DMS53 treated with DMSO at 0.1 percent for 48 hours (cell line): ENCODE results near the gene B3GAT1.

Experiments
- DNase-seq: peaks from one replicate; lab custom pipeline; 2025; ENCODE audit not compliant: unreplicated experiment; lab: John Stamatoyannopoulos, UW

The B3GAT1 gene

DNA sequence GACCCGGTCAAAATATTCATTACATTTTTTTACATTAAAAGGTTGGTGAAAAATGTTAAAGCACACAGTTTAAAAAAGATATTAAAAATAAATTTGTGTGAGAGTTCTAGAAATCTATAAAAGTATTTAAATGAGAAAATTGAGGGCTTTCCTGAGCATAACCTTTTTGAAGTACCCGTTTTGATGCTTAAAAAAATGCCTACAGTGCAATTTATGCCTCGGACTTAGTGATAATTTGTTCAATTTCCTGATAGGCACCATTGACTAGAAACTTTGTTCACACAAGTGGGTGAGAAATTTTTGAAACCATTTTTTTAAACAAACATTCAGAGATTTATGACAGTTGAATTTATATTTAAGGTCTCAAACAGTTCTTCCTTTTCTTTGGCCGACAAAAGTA lies 29.7 kb upstream of the B3GAT1 start:
- DNase-seq, result no peak

DNA sequence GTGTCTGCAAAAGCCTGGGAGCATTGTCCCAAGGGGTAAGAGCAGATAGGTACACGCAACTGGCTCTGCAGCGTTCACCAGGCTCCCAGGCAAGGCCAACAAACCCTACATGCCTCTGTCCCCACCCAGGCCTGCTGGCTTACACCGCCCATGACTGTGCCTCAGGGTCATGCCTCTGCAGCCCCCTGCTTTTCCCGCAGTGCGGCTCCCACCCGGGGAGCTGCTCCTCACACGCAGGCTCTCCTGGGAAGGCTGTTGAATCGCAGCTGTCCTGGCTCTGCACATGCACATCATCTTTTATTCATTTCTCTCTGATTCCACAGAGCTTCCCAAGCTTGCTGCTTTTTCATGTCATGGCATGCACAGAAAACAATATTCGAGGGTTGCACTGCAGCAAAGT lies 29.2 kb upstream of the B3GAT1 start:
- DNase-seq, result no peak

DNA sequence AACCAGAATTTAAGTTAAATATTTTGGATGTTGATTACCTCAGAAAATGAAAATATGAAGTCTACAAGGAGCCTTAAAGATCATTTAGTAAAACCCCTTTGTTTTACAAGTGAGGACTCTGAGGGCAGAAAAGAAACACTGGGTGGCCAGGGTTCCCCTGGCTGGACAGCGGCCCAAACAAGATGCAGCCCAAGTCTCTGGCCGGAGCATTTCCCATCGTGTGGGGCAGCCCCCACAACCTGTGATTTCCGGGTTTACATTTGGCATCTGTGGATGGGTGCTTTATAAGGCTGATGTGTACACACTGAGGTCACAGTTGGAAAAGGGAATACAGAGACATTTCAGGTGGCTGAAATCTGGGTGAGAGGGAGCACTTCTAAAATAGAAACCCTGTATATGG lies 28.8 kb upstream of the B3GAT1 start:
- DNase-seq, result no peak

DNA sequence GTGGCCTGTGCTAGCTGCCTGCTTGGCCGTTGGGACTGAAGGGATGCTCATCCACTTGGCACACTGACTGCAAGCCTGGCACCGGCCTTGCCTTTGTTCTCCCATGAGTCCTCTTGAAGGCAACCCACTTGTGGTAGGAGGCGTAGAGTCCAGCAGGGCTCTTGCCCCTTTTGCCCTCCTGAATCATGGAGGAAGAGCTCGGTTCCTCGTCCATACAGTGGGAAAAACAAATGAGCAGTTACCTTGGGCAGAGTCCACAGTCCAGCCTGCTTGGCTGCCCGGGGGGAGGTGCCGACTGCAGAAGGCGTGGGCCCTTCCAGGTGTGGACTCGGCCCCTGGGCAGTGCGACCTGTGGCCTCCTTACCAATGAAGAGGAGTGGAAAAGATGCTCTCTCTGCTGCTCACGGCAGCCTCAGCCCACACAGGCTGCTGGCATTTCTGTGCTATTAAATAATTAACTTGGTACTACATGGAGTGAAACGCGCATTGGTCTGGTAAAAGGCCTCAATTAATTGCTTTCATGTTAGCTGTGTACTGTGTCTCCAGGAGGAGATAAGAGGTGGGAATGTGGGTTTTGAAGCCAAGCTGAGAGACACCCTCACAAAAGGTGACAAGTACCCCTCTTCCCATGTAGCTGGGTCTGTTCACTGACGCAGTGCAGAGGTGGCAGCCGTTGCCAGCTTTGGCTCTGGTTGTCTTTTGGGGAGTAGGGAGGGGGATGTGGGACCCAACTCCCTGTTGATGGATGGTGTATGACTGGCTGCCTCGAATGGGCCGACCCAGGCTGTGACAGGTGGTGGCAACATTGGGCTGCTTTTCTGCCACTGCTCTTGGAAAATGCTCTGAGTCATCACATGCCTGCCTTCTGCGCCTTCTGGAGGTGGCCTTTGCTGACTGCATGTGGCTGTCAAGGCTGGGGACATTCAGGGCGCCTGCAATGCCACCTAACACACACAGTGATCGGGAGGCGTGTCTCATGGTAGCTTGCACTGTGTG lies 26.8 kb upstream of the B3GAT1 start:
- peak; percentile 5 for DNase-seq

DNA sequence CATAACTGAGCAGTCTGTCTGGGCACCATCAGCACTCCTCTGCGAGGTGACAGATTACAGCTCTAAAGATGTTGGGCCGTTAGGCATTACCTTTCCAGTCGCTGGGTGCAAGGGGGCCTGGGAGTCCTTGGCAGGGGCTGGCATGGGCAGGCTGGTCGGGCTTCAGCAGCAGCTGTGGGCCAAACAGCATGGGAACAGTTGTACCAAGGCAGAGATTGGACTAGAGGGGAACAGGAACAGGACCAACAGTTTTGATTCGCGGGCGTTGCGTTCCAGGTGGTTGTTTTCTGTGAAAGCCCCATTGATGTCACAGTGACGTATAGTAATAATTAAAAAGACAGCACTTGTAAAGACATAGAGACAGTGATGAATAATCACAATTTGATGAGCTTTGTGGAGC lies 25.8 kb upstream of the B3GAT1 start:
- DNase-seq, result no peak

DNA sequence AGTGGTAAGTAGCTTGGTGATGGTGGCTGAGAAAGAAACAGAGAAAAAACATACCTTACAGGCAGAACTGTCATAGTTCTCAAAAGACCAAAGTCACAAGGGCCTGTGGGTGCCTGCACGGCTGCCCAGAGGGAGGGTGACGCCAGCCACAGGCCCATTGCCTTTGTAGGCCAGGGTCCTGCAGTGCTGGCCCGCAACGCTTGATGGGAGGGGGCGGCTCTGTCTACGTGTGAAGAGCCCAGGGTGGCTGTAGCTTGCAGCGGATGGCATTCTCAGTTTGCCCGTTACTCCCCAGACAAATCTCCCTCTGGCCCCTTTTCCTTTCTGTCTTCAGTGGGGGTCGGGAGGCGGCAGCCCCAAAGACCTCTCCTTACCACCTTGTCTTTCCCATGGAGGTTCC lies 24.7 kb upstream of the B3GAT1 start:
- no peak for DNase-seq

DNA sequence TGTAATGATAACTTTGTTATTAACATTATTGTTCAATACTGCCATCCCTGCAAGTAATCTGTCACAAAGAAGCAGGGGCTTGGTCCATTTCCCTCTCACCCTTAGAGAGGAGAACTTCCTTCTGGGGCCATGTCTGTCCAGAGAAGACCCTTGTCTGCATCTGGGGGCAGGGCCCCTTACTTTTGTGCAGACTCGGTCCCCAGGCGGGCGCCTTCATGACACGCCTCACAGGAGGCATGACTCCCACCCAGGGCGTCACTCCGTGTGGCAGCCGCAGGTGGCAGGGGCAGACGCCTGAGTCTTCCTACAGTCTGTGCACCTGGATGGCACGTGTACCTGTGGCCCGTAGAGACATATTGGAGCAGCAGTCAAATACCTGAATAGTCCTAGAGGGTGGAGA lies 21.8 kb upstream of the B3GAT1 start:
- DNase-seq, result no peak

DNA sequence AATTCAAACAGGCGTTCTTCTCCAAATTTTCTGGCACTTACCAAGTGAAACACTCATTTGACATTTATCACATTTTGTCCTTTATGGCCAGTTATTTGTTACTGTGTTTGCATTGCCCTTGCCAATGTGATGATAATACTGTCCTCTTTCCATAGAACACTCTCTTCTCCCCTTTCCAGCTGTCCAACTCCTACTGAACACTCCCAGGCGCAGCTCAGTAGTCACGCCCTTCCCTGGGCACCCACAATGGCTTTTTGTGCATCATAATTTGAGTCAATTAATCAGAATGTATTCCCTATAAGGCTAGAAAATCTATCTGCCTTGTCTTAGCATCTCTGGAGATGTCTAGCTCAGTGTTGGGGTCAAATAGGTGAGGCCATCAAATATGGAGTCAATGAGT lies 21.2 kb upstream of the B3GAT1 start:
- DNase-seq, result no peak

DNA sequence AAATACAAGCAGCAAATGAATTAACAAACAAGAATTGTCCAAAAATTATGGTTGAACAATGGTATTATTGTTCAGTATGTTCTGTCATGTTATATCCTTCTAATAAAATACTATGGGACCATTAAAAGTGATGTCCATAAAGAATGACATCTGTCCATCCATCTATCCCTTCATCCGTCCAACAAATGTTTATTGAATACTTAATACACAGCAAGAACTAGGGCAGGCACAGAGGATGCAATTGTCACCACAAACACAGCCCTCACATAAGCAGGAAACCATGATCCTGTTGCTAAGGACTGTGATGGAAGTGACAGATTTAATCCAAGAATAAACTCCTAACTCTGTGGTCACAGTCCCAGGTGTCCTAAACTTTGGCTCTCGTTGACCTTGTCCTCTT lies 20.7 kb upstream of the B3GAT1 start:
- no peak for DNase-seq

DNA sequence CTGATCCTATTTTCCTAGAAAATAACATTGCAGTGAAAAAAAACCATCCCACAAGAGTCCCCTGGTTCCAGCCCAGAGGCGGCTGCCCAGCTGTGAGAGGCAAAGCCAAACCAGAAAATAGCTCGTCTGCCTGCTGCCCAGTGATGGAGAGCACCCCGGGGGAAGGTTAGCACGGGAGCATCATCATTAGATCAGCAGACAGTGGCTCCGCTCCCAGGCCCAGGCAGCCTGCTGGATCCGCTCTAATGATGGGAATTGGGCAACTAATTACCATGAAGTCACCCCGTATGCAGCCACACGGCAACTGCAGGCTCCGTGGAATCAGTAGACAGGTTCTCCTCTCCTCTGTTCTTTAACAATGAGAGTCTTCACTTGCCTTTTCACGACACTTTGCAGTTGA lies 17.1 kb upstream of the B3GAT1 start:
- DNase-seq, result no peak

DNA sequence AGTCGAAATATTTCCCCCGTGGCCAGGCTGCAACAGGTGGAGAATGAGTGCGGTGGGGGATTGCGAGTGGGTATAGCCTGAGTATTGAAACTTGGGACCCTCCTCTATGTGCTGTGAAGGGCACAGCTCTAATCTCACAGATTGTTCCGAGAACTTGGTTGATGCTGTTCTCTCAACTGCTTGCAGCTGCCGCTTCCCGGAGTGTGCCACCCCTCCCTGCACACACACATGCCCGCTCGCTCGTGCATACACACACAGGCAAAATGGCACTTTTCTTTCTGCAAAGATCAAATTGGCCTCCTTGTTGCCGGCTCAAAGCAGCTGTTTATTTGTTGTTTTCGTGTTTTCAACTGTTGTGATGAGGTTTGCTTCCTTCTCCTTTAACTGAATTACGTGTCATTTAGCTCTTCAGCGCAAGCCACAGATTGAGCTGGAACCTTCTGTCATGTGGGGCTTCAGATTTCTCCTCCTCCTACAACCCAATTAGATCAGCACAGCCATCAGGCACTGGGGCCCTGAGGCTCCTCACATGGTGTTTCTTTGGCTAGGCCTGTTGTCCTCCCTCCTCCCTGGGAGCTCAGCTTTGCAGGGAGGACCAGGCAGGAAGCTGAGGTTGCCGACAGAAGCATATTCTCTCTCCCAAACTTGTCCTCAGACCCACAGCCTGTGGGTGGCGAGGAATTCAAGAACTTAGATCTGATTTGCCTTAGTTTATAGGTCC lies 13.9 kb upstream of the B3GAT1 start:
- no peak for DNase-seq

DNA sequence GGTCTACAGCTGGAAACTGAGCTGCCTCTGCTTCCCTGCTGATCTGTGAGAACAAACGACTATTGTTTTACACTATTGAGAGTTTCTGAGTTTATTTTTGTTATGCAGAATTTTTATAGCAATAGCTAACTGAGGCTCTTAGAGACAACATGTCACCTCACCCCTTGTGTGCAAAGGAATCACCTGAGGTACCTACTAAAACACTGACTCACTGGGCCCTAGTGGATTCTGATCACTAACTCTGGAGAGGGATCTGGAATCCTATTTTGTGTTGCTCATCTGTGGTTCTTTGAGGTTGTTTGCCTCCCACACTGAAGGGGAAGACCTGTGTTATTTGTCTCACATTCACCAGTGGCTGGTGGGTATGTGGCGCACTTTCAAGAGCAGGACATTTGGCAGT lies 13.4 kb upstream of the B3GAT1 start:
- no peak for DNase-seq

DNA sequence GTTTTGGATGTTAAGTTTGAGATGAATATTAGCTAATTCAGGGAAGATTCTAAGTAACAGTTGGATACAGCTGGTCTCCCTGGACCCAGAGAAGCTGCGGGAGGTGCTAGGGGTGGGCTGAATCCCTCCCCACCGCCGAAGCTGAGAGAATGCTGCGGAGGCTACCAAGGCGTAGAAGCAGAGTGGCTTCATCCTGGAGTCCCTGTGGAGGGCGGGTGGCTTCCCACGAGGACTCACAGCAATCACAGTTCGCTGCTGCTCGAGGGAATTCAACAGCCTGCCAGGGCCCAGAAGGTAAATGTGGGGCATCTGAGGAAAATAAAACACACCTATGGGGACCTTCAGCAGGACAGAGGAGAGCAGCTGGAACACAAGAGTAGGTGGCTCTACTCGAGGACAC lies 11.1 kb upstream of the B3GAT1 start:
- DNase-seq, result no peak

DNA sequence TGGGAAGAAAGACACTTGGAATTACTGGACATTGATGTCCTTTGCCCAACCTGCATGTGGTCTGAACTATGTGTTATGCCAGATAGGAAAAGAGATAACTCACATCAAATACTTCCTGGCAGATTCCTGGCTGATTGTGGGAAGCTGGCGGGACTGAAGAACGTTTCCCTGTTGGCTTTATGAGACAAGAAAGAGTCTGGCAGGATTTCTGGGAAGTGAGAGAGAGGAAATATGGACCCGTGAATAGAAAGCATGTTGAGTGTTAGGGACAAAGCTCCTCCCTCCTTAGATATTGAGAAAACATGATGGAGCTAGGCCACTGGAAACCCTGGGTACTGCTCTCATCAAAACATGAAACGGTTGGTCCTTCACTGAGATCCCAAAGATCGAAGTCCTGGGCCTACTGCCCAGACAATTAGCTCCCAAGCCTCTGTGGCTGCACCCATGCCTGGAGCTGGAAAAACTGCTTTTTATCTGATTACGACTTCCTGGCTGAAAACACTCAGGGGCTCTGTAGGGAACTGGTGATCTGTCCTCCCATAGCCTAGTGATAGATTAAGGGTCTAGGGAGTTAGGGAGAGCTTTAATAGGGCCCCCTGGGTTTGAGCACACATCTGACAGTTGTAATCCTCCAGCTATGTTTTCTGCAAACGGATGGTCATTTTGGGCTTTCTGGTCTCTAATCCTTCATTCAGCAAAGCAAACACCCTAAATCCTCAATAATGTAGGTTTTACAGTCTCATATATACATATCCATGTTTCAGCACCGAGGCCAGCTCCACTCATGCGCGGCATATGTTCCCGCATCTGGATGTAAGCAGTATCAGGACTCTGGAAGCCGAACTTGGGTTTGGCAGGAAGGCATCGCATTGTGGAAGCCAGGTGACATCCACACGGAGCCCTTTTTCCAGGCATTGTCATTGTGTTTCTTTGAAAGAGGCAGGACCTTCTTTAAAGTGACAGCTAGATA lies 6.1 kb upstream of the B3GAT1 start:
- DNase-seq, result no peak

DNA sequence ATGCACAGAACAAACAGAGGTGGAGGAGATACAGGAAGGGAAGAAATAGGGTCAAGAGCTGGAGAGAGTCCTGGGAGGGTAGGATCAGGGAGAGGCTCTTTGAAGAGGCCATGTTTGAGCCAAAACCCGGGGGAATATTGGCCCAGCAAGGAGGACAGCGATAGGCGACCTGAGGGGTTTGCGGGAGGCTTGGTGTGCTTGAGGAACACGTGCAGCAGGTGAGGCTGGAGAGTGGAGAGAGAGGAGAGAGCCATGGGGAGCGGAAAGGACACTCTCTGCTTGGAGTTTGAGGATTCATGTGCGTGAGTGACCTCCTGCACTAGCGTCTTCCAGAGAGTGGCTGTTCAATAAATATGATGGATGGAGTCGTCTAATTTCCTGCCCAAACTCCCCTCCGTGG lies 4.7 kb upstream of the B3GAT1 start:
- DNase-seq, result no peak

DNA sequence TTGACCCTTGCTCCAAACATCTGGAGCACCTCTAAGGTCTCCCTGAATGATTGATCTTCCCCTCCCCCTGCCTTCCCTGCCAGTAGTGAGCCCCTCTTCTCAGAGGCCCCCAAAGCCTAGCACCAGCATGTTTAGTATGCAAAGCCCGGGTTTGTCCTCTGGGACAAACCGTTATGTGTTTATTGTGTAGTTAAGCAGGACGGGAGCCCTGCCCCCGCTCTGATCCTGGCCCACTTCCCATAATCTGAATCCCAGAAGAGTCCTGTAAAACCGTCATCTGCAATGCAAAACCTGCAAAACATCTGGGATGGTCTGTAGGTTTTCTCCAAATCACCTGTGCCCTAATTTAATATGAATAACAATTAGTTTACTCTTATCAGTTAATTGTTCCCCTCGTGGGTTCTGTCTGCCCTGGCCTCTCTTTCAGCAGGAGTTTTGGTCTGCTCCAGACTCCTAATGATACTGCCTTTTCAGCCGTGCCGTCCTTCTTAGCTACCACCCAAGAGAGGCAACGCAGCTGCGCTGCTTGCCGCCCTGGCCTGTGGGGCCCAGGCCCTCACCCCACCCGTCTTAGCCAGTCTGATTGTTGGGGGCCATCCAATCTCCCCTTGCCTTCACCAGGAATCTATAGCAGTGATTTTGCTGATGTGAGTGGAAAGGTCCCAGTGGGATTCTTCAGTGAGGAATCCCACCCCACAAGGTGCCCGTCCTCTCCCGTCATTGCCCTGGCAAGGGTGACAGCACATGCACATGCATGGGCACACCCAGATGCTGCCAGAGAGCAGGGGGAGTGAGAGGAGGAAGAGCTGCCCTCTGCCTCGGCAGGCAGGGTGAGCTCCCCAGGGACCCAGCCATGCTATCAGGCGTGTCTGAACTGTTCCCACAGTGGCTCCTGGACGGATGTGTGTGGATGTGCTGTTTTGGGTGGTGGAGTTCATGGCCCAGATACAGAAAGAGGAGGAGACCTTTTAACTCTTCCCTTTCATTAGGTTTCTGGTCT lies 3.0 kb upstream of the B3GAT1 start:
- DNase-seq, result no peak

DNA sequence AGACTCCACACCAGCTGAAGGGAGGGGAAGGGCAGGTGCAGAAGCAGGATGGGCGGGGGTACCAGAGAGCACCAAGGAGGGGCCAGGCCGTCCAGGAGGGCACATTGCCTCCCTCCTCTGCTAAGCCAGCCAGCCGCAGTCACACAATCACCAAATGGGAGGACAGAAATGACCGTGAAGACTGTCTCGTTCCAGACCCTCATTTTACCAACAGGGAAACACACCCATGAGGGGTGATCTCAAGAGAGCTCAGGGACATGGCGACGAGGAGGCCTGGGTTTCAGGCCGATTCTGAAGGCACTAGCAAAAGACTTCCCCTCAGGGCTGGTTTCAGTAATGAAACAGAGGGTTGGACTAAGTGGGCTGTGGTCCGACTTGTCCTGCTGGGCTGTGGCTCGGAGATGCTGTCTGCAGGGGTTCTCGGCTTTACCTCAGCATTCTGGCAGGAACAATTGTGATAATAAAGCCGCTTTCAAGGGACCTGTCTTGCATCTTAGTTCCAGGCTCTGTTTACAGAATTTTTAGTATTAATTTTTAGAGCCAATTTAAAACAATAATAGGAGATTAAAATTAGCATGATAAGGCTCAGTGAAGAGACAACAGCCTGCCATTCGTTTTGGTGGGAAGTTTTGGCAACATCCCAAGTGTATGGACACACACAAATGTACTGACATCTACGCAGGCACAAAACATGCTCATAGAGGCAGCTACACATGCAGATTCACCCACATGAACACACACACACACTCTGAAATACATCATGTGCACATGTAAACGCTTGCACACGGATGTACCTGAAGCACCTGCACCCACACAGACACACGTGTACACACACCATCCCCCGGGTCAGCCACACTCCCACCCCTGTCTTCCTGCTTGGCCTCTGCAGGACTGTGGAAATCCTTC lies 2.0 kb upstream of the B3GAT1 start:
- DNase-seq, result no peak

DNA sequence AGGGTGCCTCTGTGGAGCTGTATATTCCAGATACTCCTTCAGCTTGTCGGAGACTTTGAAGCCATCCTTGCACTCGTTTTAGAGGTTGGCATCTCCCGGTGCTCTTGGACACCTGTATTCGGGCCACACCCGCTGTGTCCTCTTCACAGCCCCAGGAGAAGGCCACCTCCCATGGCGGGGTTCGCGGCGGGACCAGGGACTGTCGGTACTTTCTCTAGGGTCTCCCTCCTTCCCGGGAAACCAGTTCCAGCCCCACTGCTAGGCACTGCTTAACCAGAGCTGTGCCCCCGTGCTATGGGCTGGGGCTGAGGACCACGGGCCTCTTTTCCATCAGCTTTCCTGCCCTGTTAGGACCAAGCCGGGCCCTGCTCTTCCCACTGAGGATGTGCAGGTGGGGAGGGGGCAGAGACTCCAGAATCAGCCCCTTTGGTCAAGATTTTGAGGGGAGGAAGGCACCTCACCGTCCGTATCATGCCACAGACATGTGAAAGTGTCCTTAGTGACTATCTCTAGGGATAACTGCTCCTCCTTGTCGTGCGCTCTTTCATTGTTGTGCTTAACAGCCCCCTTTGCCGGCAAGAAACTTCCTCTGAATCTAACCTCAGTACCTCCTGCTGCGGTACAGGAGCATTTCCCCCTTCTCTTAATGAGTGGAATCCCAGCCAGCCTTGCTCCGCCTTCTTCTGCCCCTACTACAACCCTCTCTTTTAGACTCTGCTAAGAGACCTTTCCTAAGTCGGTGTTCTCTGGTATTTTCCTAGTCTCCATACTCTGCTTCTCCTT lies 1.2 kb upstream of the B3GAT1 start:
- DNase-seq, result no peak
